Measurements from ENCODE around the gene SWI5. TPM values are rescaled to one million over a fixed set of nuclear protein-coding genes. Genes with fewer than 3 reads are reported as not detected.

Gene SWI5
- total RNA-seq, 1 experiment from 2014 or later = 22.4 TPM

DNA sequence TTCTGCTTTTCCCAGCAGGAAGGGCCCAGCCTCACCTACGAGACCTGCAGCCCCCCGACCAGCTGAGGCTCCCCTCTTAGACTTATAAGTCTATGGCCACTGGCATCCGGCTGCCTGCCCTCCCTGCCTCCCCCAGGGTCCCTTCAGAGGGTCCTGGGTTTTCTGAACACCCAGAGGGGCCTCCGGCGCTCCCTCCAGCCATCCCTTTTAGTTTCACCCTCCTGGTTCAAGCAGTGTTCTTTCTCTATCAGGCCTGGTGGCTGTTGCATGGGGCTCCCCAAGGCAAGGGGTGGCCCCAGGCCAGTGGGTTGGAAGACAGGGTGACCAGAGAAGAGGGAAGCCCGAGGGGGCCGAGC is 22.1 kb upstream of the SWI5 start:
- no peaks in the 10 kb centered on the region for H4K20me1 ChIP-seq (ENCODE audit: insufficient read depth)
- no peak for ATAC-seq
- H3K4me1 ChIP-seq (ENCODE audit: control insufficient read depth in 1 of 2, insufficient read depth in 2 of 2, low read length in 2 of 2) = peaks cover 8 to 29% of the 10 kb centered on the region in 2 experiments; a peak in 3 of 4 replicates
- H2AFZ ChIP-seq (ENCODE audit: low read depth, low read length, poor library complexity, severe bottlenecking) = no peak overlapping the region
- H3K36me3 ChIP-seq (ENCODE audit: control insufficient read depth in 1 of 2, insufficient read depth in 2 of 2, low read length in 2 of 2) = peaks cover 0 to 3% of the 10 kb centered on the region in 2 experiments; a peak in 2 of 4 replicates
- no peaks in the 10 kb centered on the region for H3K9me3 ChIP-seq (ENCODE audit: control insufficient read depth in 1 of 2, insufficient read depth in 1 of 2, low read depth in 1 of 2, low read length in 2 of 2)
- RAD21 ChIA-PET (ENCODE audit: low non-redundant PET in 1 of 2, low total read pairs in 2 of 2, uncharacterized antibody in 2 of 2, unreplicated experiment in 2 of 2) = no interaction called here
- H3K4me2 ChIP-seq (ENCODE audit: low read length) = no peak overlapping the region
- H3K79me2 ChIP-seq (ENCODE audit: insufficient read depth, low read length) = peaks cover 11% of the 10 kb centered on the region
- no peak overlapping the region for H3K4me3 ChIP-seq (replicated peaks in 1 of 2; ENCODE audit: low read depth in 1 of 2, low read length in 2 of 2)
- CTCF ChIA-PET = no interaction called here
- H3K27ac ChIP-seq (ENCODE audit: low read depth, low read length) = no peak overlapping the region
- intact Hi-C loops (cut with micrococcal nuclease) = loop anchor here (2.0 kb wide), 1 partner anchor 17 kb away; no protein-coding TSS in a partner anchor
- BruUV-seq (replicated peaks) = no TSS peak
- TF ChIP-seq RAD21 (IDR thresholded peaks at IDR 0.05; ENCODE audit: low read depth) (no peak), EZH2phosphoT487 (IDR thresholded peaks at IDR 0.05; ENCODE audit: borderline replicate concordance) (no peak), SP1 (IDR thresholded peaks at IDR 0.05; ENCODE audit: low read depth) (no peak), CBX3 (IDR thresholded peaks at IDR 0.05; ENCODE audit: low read depth) (no peak), EGR1 (IDR thresholded peaks at IDR 0.05; ENCODE audit: low read depth) (no peak), POLR2A (IDR thresholded peaks at IDR 0.05; ENCODE audit: borderline replicate concordance, extremely low read depth, insufficient read depth, insufficient read length) (no peak), ZNF274 (IDR thresholded peaks at IDR 0.05; ENCODE audit: low read depth, low read length) (no peak), TCF7L2 (IDR thresholded peaks at IDR 0.05; ENCODE audit: borderline replicate concordance, extremely low read depth, insufficient read depth, insufficient read length) (no peak), ZFX (IDR thresholded peaks at IDR 0.05) (no peak), FOSL1 (IDR thresholded peaks at IDR 0.05; ENCODE audit: low read depth) (no peak), SIN3A (IDR thresholded peaks at IDR 0.05; ENCODE audit: low read depth) (no peak), CEBPB (IDR thresholded peaks at IDR 0.05; ENCODE audit: low read depth) (no peak), SRF (IDR thresholded peaks at IDR 0.05; ENCODE audit: low read depth) (no peak)
- TF ChIP-seq, protein P1, sequence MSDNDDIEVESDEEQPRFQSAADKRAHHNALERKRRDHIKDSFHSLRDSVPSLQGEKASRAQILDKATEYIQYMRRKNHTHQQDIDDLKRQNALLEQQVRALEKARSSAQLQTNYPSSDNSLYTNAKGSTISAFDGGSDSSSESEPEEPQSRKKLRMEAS (IDR thresholded peaks at IDR 0.05) = no peak
- TF ChIP-seq, protein P2, sequence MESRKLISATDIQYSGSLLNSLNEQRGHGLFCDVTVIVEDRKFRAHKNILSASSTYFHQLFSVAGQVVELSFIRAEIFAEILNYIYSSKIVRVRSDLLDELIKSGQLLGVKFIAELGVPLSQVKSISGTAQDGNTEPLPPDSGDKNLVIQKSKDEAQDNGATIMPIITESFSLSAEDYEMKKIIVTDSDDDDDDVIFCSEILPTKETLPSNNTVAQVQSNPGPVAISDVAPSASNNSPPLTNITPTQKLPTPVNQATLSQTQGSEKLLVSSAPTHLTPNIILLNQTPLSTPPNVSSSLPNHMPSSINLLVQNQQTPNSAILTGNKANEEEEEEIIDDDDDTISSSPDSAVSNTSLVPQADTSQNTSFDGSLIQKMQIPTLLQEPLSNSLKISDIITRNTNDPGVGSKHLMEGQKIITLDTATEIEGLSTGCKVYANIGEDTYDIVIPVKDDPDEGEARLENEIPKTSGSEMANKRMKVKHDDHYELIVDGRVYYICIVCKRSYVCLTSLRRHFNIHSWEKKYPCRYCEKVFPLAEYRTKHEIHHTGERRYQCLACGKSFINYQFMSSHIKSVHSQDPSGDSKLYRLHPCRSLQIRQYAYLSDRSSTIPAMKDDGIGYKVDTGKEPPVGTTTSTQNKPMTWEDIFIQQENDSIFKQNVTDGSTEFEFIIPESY (IDR thresholded peaks at IDR 0.05; ENCODE audit: extremely low read depth, insufficient replicate concordance, low read length) = no peak
- TF ChIP-seq, protein P3, sequence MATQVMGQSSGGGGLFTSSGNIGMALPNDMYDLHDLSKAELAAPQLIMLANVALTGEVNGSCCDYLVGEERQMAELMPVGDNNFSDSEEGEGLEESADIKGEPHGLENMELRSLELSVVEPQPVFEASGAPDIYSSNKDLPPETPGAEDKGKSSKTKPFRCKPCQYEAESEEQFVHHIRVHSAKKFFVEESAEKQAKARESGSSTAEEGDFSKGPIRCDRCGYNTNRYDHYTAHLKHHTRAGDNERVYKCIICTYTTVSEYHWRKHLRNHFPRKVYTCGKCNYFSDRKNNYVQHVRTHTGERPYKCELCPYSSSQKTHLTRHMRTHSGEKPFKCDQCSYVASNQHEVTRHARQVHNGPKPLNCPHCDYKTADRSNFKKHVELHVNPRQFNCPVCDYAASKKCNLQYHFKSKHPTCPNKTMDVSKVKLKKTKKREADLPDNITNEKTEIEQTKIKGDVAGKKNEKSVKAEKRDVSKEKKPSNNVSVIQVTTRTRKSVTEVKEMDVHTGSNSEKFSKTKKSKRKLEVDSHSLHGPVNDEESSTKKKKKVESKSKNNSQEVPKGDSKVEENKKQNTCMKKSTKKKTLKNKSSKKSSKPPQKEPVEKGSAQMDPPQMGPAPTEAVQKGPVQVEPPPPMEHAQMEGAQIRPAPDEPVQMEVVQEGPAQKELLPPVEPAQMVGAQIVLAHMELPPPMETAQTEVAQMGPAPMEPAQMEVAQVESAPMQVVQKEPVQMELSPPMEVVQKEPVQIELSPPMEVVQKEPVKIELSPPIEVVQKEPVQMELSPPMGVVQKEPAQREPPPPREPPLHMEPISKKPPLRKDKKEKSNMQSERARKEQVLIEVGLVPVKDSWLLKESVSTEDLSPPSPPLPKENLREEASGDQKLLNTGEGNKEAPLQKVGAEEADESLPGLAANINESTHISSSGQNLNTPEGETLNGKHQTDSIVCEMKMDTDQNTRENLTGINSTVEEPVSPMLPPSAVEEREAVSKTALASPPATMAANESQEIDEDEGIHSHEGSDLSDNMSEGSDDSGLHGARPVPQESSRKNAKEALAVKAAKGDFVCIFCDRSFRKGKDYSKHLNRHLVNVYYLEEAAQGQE (IDR thresholded peaks at IDR 0.05; ENCODE audit: low read depth) = no peak
- TF ChIP-seq, protein P4, sequence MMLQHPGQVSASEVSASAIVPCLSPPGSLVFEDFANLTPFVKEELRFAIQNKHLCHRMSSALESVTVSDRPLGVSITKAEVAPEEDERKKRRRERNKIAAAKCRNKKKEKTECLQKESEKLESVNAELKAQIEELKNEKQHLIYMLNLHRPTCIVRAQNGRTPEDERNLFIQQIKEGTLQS (IDR thresholded peaks at IDR 0.05) = no peak
- POLR2A ChIA-PET = no interaction called here
- no peak for DNase-seq (ENCODE audit: low read depth, low spot score)
- H3K9ac ChIP-seq (ENCODE audit: low read length) = no peak overlapping the region
- no peaks in the 10 kb centered on the region for H3K27me3 ChIP-seq (ENCODE audit: insufficient read depth, low read length)
- H3K9me2 ChIP-seq (ENCODE audit: insufficient read depth) = no peaks in the 10 kb centered on the region

Measured in HCT116 (cell line).